MV-4-11 (cell line): Measurements from ENCODE around the gene MYH6.
"Not testable (repeated sequence)": the region's sequence is repeated elsewhere in the genome, so short reads cannot be mapped to it uniquely, and the experiment has no call there.

Experiments
- DNase-seq: peaks from one replicate; lab custom pipeline; 2025; lab: John Stamatoyannopoulos, UW

The MYH6 gene

DNA sequence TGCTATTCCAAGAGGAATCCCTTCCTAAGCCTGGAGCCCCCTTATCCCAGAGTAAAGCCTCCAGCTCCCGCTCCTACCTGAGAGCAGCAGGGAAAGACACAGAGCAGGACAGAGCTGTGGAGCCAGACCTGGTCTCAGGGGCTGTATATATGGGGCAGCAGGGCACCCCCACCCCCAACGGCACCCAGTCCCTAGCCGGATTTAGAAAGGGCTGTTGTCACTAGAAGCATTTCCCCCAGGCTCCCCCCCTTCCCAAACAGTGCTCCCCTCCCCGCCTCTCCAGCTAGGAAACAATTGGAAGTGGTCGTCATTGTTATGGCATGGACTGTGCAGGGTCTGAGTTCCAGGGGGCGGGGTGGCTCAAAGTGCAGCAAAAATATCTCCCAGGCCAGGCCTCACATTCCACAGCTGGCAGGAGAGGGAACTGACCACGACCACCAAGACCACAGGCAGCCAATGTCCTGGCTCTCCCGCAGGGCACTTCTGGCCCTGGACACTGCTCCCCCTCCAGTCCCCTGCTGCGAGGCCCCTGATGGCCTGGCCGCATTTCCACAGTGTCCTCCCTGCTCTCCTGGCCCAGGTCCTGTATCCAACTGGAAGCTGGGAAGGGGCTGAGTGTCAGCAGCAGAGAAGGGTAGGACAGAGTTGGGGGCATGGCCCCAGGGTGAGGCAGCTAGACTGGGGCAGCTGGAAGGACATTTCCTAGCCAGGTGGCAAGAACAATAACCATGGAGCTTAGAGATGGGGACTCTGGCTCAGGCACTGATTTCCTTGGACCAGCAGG, 27.7 kb upstream of the MYH6 start, which contains the start of gene MYH7:
MYH7 (minus strand) TSS at position 118 of the 784 bp plus-strand sequence. CDS start 1,928 bp downstream, outside the sequence.
- DNase-seq: no peak

DNA sequence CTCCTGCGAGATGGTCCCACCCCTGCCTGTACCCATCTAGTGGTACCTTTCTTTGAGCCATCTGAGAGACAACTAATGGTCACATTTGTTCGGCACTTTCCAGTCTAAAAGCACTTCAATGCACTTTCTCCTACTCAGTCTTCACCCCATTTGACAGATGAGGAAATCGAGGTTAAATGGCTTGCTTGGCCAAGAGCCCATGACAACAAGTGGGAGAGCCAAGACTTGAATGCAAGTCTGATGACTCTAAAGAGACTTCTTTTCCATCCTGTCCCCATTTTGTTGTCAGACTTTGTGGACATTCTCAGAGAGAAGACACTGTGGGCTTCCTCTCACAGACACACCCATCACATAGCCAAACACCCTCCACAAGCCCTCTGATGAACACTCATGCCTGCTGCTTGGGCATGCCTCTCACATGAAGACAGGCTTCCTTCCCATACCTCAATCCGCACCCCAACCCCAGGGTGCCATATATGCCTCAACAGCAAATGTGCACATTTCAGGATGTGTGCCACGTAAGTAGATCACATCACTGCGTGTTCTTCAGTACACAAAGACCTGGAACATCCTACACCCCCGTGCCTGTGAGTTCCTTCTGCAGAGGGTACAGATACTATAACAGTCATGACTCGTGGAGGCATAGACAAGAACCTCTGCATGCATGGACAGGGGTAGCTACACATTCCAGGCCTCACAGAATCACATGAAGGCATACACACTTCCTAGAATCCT, 26.6 kb upstream of the MYH6 start:
- DNase-seq: no peak

DNA sequence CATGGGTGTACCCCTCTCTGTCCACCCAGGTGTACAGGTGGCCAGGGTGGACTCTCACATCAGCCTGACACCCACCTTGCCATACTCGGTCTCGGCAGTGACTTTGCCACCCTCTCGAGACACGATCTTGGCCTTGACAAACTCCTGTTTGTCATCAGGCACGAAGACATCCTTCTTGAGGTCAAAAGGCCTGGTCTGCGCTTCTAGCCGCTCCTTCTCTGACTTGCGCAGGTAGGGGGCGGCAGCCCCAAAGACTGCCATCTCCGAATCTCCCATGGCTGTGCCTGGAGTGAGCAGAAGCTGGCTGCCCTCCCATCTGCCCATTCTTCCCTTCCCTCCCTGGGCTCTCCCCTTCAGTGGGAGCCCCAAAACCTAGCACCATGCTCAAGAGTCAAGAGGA, 25.4 kb upstream of the MYH6 start:
- DNase-seq: no peak

DNA sequence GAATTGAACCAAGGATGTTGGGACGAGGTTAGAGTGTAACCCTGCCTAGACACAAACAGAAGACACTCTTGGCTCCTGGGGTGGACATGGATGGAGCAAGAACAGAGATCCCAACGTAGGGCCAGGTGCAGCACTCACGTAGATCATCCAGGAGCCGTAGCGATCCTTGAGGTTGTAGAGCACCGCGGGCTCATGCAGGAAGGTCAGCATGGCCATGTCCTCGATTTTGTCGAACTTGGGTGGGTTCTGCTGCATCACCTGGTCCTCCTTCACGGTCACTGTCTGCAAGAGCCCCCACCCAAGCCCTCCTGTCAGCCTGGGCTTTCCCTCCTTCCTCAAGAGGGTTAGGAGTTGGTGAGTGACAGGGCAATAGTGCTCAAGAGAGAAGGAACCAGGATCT, 24.9 kb upstream of the MYH6 start:
- DNase-seq: no peak

DNA sequence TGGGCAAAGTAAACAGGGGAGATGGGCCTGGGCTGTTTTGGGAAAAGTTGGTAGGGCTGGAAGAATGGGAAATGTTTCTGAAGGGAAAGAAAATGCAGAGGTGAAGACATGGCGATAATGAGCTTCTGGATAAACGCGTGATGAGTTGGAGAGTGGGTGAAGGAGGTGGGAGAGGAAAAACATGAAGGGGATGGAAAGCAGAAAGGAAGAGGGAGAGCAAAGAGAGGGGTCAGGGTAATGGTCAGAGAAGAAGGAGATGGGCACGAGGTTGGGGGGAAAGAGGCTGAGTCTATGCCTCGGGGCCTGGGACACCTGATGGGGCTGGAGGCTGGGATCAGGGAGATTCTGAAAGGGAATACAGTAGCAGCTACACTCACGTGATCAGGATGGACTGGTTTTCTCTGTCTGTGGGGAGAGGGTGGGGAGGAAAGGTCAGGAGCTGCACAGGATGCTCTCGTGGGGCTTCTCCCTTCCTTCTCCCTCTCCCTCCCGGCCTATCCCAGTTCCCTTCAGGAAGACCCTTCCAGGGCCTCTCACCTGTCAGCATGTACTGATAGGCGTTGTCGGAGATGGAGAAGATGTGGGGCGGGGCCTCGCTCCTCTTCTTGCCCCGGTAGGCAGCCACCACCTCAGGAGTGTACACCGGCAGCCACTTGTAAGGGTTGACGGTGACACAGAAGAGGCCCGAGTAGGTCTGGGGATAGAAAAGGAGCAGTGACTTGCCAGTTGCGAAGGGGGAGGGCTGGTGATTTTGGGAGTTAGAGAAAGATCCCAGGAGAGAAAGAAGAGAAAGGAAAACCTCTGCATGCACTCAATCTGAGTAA, 24.2 kb upstream of the MYH6 start:
- DNase-seq: no peak

DNA sequence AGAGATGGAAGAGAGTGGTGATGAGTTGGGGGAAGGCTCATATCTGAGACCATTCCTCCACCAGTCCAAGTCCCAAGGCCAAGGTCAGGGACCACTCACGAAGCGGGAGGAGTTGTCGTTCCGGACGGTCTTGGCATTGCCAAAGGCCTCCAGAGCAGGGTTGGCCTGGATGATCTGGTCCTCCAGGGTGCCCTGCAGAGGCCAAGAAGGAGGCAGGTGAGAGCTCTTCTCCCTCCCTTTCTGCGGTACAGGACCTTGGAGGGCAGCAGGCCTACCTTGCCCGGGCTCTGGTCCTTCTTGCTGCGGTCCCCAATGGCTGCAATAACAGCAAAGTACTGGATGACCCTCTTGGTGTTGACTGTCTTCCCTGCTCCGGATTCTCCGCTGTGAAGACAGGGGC, 23.4 kb upstream of the MYH6 start:
- DNase-seq: no peak

DNA sequence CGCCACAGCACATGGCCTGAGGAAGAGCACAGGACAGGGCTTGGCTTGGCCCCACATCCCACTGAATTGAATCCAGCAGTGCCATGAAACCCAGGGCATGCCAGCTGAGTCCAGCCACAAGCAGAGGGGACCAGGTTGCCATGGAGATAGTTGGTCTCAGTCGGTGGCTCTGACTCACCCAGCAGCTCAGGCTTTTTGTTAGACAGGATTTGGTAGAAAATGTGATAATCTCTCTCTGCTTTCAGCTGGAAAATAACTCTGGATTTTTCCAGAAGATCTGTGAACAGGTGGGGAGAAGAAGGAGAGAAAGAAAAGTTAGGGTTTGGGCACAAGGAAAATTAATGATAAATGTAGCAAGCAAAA, 22.6 kb upstream of the MYH6 start:
- no peak for DNase-seq

DNA sequence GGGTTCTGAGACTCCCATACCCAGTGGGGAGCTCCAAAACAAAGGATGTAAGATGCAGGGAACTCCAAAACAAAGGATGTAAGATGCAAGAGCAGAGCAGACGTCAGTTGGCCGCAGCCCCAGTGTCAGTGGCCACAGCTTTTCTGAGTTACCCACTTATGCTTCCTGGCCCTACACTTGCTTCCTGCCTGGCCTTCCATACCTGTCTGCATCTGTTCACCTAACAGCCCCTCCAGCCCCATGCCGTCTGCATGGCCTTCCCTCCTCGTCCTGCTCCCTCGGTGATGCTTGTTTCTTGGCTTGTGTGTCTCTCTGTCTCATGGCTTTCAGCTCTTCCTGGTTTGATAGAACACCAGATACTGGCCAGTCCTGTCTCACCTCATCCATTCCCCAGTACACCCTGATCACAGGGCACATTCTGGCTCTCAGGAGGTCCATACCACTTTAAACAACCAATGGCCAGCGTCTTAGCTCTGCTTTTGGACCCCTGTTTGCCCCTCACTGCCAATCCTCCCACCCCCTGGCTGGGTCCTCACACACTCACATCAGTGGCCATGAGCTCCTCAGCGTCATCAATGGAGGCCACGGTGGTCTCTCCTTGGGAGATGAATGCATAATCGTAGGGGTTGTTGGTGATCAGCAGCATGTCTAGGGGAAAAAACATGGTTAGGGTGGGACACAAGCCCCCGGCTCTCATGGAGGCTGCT, 22.1 kb upstream of the MYH6 start:
- DNase-seq: no peak

DNA sequence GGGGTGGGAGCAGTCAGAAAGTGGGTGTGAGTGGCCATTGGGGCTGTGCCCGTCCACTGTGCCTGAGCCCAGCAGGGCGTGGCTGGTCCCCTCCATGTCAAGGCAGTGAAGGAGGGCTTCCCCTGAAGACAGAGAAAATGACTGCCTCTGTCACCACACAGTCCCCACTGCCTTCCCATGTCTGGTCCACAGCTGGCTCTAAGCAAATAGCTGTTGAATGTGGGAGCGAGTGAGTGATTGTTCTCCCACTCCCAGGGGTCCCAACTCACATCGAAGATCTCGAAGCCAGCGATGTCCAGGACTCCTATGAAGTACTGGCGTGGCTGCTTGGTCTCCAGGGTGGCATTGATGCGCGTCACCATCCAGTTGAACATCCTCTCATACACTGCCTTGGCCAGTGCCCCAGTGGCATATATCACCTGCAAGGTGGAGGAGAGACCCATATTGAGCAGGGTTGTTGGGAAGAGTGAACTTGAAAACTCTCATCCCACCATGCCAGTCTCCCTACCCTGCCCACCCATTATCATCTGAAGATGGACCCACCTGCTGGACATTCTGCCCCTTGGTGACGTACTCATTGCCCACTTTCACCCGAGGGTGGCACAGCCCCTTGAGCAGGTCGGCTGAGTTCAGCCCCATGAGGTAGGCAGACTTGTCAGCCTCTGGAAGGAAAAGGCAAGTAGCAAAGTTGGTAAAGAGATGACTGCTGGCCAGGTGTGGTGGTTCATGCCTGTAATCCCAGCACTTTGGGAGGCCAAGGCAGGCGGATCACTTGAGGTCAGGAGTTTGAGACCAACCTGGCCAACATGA, 20.8 kb upstream of the MYH6 start:
- no peak for DNase-seq

DNA sequence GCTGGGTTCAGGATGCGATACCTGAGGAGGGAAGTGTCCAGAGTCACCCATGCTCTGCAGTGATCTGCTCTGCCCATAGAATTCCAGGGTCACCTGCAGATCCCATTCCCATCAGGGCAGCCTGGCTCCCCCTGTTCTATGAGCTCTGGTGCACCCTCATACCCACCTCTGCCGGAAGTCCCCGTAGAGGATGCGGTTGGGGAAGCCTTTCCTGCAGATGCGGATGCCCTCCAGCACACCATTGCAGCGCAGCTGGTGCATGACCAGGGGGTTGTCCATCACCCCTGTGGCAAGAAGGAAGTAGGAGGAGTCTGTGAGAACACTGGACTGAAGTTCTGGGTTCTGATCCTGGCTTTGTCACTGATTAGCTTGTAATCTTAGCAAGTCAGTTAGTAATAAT, 17.7 kb upstream of the MYH6 start:
- DNase-seq: not testable (repeated sequence)

DNA sequence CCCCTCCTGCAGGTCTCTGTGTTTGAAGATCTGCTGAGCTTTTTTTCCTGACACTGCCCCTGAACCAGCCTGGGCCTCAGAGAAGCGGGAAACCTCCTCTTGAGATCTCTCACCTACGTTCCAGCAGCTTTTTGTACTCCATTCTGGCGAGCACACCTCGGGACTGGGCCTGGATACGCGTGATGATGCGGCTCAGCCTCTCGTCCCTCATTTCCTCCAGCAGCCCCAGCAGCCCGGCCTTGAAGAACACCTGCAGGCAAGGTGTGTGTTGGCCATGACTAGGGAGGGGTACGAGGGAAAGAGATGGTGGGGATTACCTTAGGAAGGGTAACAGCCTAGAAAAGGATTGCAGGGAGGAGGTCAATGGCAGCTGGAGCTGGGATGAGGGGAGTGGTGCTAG, 17.1 kb upstream of the MYH6 start:
- DNase-seq: no peak

DNA sequence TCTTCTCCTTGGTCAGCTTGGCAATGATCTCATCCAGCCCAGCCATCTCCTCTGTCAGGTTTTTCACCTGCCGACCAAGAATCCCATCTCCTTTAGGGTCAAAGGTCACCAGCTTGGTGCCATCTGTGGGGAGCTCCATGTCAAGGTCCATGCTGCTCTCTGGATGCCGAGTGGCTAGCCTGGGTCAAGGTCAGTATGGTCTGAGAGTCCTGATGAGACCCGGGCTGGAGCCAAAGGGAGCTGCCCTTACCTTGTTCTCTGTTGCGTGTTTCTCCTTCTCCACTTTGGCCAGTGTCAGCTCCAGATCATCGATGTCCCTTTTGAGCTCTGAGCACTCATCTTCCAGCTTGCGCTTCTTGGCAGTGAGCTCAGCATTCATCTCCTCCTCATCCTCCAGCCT, 15.6 kb upstream of the MYH6 start:
- no peak for DNase-seq

DNA sequence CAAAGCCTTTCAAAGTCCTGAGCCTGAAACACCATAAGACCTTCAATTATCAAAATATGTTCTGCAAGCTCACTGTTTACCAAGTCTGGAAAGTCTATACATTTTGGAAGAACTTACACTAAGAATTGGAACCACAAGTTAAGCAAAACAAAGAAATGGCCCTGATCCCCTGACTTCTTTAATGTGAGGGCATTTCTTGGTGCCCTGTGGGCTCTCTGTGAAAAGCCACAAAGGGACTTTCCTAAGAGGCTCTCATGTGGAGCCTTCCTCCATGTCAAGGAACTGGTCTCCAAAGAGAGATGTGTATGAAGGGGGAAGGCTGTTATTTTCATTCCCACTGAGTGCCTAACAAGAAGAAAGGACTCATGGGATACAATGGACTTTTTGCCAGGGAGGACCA, 13.5 kb upstream of the MYH6 start:
- DNase-seq: no peak

DNA sequence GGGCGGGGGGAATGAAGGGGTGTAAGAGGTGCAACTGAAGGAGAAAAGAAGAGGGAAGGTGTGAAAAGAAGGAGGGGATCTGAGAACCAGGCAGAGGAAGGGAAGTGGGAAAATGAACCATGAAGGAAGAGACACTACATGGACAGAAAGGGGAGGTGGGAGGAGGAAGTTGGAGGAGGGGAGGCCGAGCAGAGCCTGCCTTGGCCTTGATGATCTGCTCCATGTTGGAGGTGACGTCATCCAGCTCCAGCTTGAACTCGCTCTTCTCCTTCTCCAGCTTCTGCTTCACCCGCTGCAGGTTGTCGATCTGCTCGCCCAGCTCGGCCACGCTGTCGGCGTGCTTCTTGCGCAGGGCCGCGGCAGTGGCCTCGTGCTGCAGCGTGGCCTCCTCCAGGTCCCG, 11.6 kb upstream of the MYH6 start:
- DNase-seq: peak; percentile 5

DNA sequence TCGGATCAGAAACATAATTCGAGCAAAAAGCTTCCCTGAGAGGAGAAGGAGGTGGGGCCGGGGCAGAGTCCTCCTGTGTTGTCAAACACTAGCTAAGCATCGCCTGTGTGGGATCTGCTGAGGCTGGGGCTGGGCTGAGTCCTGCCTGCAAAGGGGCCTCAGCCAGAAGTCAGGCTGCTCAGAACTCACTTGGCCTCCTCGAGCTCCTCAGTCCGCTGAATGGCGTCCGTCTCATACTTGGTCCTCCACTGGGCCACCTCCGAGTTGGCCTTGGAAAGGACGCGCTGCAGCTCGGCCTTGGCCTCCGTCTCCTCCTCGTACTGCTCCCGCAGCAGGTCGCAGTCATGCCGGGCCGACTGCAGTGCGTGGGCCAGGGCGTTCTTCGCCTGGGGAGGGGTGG, 9.9 kb upstream of the MYH6 start:
- DNase-seq: no peak

DNA sequence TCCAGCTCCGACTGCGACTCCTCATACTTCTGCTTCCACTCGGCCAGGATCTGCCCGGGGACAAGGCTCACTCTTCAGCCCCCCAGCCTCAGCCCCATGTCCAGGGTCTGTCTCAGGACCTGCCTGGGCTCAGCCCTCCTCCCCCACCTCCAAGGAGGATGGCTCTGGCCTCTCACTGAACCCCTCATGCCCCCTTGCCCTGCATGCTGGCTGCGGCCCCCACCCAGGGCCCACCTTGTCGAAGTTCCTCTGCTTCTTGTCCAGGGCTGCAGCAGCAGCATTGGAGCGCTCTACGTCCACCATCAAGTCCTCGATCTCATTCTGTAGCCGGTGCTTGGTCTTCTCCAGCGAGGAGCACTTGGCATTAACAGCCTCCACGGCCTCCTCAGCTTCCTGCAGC, 9.2 kb upstream of the MYH6 start:
- DNase-seq: not testable (repeated sequence)

DNA sequence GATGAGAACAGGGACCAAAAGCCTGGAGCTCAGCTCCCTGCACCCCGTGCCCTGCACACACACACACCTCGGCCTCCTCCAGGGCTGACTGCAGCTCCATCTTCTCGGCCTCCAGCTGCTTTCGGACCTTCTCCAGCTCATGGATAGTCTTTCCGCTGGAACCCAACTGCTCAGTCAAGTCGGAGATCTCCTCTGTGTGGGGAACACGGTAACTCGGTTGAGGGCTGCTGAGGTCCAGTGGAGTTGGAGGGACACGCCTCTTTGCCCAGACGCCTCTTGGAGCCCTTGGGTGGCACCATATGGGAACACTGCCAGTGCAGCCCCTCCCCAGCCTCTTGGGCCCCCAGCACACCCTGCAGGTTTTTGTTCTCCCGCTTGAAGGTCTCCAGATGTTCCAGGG, 8.7 kb upstream of the MYH6 start:
- DNase-seq: no peak

DNA sequence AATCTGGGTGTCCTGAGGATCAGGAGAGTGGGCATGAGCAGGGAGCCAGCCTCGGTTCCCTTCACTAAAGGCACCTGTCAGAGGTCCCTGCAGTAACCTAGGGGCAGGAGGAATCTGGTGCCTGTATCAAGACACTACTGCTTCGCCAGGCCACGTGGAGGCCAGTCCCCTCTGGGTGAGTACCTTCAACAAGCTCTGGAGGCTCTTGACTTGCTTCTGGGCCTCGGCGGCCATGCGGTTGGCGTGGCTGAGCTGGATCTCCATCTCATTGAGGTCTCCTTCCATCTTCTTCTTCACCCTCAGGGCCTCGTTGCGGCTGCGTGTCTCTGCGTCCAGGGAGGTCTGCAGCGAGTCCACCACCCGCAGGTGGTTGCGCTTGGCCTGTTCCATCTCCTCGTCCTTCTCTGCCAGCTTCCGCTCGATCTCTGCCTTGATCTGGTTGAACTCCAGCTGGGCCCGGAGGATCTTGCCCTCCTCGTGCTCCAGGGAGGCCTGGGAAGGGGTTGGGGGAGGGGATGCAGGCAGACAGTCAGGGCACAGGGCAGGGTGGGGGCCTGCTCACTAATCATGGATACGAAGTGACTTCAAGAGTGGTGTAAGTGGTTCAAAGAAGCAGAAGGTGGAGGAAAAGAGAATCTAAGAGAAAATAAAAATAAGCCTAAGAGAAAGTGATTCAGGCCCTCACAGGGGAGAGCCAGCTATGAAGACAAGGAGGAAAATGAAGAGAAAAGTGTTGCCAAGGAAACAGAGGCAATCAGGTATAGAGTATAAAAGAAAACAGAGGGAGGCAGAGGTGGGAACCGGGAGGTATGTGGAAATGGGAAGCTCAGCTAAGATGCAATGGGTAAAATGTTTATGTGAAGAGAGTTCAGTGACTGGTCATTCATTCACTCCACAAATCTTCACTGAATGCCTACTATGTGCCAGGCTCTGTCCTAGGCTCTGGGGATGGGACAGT, 8.0 kb upstream of the MYH6 start:
- DNase-seq: no peak

DNA sequence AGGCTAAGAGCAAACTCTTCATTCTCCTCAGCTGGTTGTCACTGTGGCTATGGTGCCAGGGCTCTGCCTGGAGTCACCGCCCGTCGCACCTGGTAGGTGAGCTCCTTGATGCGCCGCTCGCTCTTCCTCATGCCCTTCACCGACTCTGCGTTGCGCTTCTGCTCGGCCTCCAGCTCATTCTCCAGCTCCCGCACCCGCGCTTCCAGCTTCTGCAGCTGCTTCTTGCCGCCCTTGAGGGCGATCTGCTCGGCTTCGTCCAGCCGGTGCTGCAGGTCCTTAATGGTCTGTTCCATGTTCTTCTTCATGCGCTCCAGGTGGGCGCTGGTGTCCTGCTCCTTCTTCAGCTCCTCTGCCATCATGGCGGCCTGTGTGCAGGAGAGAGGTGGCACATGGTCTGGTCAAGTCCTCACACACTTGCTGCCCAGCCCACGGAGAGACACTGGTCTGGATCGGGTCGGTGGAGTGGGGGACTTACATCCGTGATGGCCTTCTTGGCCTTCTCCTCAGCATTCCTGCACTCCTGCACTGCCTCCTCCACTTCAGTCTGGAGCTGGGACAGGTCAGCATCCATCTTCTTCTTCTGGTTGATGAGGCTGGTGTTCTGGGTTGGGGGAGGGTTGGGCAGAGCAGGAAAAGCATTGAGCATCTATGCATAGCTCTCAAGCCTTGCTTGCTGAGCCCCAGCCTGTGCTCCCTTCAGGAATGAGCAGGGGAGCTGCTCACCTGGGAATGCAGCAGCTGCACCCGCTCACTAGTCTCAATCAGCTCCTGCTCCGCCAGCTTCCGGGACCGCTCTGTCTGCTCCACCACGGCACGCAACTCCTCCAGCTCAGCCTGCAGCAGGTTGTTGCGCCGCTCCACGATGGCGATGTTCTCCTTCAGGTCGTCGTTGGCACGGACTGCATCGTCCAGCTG, 7.1 kb upstream of the MYH6 start:
- no peak for DNase-seq
